ENCODE data around the gene TNFRSF1A. TPM values are rescaled to one million over a fixed set of nuclear protein-coding genes. Genes with fewer than 3 reads are reported as not detected.

Gene TNFRSF1A
- total RNA-seq, 1 experiment from 2014 or later: 108 TPM

- peaks cover 12% of the 10 kb centered on the region for H3K4me1 ChIP-seq (ENCODE audit: control insufficient read depth, insufficient read depth, low read length)
Observed at GRCh38 chr12:6317693-6318439, 24.0 kb downstream of the TNFRSF1A start.

DNA sequence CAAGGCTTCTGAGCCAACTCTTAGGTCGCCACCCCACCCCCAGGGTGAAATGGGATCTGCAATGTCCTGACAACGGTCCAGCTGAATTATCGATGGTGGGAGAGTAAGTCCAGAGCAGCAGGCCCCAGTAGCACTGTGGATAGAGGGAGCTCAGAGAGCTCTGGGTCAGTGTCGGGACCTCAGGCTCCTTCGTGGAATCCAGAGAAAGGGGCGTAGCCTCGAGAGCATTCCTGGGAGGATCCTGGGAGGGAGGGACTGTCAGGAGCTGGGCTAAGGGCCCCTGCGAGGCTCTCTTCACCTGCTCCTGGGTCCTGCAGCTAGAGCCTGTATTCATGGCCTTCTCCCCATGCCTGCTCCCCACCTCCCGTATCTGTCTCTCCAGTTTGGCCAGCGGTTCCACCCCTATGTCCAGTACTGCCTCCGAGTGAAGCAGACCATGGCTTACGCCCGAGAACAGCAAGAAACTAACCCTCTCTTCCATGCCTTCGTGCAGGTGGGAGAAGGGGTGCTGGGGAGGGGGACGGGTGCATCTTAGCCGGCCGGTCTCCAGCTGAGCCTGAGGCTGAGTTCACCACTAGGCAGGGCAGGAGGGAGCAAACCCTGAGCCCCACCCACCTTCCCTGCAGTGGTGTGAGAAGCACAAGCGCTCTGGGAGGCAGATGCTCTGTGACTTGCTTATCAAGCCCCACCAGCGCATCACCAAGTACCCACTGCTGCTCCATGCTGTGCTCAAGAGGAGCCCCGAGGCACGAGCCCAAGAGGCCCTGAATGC is 24.8 kb downstream of the TNFRSF1A start:
- in situ Hi-C loops (cut with HindIII; ENCODE audit: low pct_unique_long_range_greater_than_20kb, low sequenced_read_pairs): no loop called here
- no peaks in the 10 kb centered on the region for H3K27me3 ChIP-seq (ENCODE audit: control insufficient read depth, insufficient read depth, low read length)
- H3K27ac ChIP-seq (ENCODE audit: low read length): no peak overlapping the region
- BruUV-seq (replicated peaks): no TSS peak
- ChIA-PET POLR2A (no interaction called here), CTCF (no interaction called here)
- ATAC-seq (no peak), DNase-seq (ENCODE audit: low read depth, low spot score) (no peak)
- no peaks in the 10 kb centered on the region for H3K9me3 ChIP-seq (ENCODE audit: control insufficient read depth, insufficient read depth, low read depth, low read length)
- H3K4me3 ChIP-seq (ENCODE audit: low read depth in 2 of 2, low read length in 2 of 2): no peak overlapping the region
- peaks cover 4% of the 10 kb centered on the region for H3K4me1 ChIP-seq (ENCODE audit: control insufficient read depth, insufficient read depth, low read length)
- TF ChIP-seq TCF7L2 (IDR thresholded peaks at IDR 0.05; ENCODE audit: low read depth, low read length): no peak
- TF ChIP-seq, protein P1, sequence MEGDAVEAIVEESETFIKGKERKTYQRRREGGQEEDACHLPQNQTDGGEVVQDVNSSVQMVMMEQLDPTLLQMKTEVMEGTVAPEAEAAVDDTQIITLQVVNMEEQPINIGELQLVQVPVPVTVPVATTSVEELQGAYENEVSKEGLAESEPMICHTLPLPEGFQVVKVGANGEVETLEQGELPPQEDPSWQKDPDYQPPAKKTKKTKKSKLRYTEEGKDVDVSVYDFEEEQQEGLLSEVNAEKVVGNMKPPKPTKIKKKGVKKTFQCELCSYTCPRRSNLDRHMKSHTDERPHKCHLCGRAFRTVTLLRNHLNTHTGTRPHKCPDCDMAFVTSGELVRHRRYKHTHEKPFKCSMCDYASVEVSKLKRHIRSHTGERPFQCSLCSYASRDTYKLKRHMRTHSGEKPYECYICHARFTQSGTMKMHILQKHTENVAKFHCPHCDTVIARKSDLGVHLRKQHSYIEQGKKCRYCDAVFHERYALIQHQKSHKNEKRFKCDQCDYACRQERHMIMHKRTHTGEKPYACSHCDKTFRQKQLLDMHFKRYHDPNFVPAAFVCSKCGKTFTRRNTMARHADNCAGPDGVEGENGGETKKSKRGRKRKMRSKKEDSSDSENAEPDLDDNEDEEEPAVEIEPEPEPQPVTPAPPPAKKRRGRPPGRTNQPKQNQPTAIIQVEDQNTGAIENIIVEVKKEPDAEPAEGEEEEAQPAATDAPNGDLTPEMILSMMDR (IDR thresholded peaks at IDR 0.05): no peak
- TF ChIP-seq, protein P2, sequence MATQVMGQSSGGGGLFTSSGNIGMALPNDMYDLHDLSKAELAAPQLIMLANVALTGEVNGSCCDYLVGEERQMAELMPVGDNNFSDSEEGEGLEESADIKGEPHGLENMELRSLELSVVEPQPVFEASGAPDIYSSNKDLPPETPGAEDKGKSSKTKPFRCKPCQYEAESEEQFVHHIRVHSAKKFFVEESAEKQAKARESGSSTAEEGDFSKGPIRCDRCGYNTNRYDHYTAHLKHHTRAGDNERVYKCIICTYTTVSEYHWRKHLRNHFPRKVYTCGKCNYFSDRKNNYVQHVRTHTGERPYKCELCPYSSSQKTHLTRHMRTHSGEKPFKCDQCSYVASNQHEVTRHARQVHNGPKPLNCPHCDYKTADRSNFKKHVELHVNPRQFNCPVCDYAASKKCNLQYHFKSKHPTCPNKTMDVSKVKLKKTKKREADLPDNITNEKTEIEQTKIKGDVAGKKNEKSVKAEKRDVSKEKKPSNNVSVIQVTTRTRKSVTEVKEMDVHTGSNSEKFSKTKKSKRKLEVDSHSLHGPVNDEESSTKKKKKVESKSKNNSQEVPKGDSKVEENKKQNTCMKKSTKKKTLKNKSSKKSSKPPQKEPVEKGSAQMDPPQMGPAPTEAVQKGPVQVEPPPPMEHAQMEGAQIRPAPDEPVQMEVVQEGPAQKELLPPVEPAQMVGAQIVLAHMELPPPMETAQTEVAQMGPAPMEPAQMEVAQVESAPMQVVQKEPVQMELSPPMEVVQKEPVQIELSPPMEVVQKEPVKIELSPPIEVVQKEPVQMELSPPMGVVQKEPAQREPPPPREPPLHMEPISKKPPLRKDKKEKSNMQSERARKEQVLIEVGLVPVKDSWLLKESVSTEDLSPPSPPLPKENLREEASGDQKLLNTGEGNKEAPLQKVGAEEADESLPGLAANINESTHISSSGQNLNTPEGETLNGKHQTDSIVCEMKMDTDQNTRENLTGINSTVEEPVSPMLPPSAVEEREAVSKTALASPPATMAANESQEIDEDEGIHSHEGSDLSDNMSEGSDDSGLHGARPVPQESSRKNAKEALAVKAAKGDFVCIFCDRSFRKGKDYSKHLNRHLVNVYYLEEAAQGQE (IDR thresholded peaks at IDR 0.05; ENCODE audit: insufficient read depth in 1 of 2, low read depth in 2 of 2, low read length in 1 of 2): no peak
- TF ChIP-seq SIN3A (IDR thresholded peaks at IDR 0.05; ENCODE audit: borderline replicate concordance, insufficient read depth, low read depth, low read length): no peak
- no peak for TF ChIP-seq POLR2AphosphoS5 (IDR thresholded peaks at IDR 0.05; ENCODE audit: low read depth, low read length)
- no peaks in the 10 kb centered on the region for H3K36me3 ChIP-seq (ENCODE audit: control insufficient read depth, insufficient read depth, low read length)
- intact Hi-C loops (cut with micrococcal nuclease; ENCODE audit: unreplicated experiment): no loop called here

More at GRCh38 chr12:6317693-6318439, 24.0 kb downstream of the TNFRSF1A start:
- intact Hi-C loops (cut with micrococcal nuclease; ENCODE audit: unreplicated experiment) (no loop called here), in situ Hi-C loops (cut with HindIII; ENCODE audit: low pct_unique_long_range_greater_than_20kb, low sequenced_read_pairs) (no loop called here)
- Histone ChIP-seq H3K27me3 (ENCODE audit: control insufficient read depth, insufficient read depth, low read length) (no peaks in the 10 kb centered on the region), H3K27ac (ENCODE audit: low read length) (no peak overlapping the region), H3K9me3 (ENCODE audit: control insufficient read depth, insufficient read depth, low read depth, low read length) (no peaks in the 10 kb centered on the region), H3K36me3 (ENCODE audit: control insufficient read depth, insufficient read depth, low read length) (no peaks in the 10 kb centered on the region), H3K4me3 (ENCODE audit: low read depth in 2 of 2, low read length in 2 of 2) (no peak overlapping the region)
- POLR2A ChIA-PET: no interaction called here
- no peak for DNase-seq (ENCODE audit: low read depth, low spot score)
- CTCF ChIA-PET: no interaction called here
- no peak for TF ChIP-seq SIN3A (IDR thresholded peaks at IDR 0.05; ENCODE audit: borderline replicate concordance, insufficient read depth, low read depth, low read length)
- TF ChIP-seq TCF7L2 (IDR thresholded peaks at IDR 0.05; ENCODE audit: low read depth, low read length): no peak
- TF ChIP-seq, protein P1 (IDR thresholded peaks at IDR 0.05): no peak
- TF ChIP-seq, protein P2 (IDR thresholded peaks at IDR 0.05; ENCODE audit: insufficient read depth in 1 of 2, low read depth in 2 of 2, low read length in 1 of 2): no peak
- no peak for TF ChIP-seq POLR2AphosphoS5 (IDR thresholded peaks at IDR 0.05; ENCODE audit: low read depth, low read length)
- BruUV-seq (replicated peaks): no TSS peak
- ATAC-seq: no peak
